Measurements from ENCODE around the gene PLA2G4A. TPM values are rescaled to one million over a fixed set of nuclear protein-coding genes. Genes with fewer than 3 reads are reported as not detected.
A peak's percentile ranks its signal among the peaks of the same experiment; 100 is the strongest.

PLA2G4A gene
- total RNA-seq, 1 experiment from 2014 or later, result 2.0 TPM

DNA sequence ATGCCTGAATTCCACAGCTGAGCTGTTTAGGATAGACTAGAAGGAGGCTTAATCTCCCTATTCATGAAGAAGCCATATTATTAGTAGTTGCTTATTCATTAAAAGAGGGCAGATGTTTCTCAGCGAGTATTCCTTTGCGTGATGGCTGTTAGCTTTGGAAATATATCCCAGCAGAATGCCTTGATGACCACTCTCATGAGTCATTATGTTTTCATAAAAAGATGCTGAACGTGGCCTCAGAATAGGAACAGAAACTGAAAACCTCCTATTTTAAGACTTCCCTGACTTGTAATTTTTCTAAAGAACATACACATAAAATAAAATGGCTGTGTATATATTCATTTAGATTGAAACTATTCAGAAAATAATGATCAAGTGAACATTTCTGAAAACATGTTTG lies 9.6 kb upstream of the PLA2G4A start:
- CTCF ChIA-PET, result no interaction called here
- intact Hi-C loops (cut with micrococcal nuclease; ENCODE audit: unreplicated experiment), result no loop called here
- Histone ChIP-seq H3K4me3 (ENCODE audit: low read depth, low read length) (no peak overlapping the region), H3K36me3 (ENCODE audit: control insufficient read depth, insufficient read depth, low read length) (no peaks in the 10 kb centered on the region), H3K27me3 (replicated peaks; ENCODE audit: control insufficient read depth, insufficient read depth, low read length) (no peaks in the 10 kb centered on the region), H3K9me3 (no peaks in the 10 kb centered on the region), H3K4me1 (no peaks in the 10 kb centered on the region)
- DNase-seq, result no peak
- Mint-ChIP-seq H3K9me3 (ENCODE audit: unreplicated experiment) (no peaks in the 10 kb centered on the region), H3K27me3 (ENCODE audit: insufficient read depth, unreplicated experiment) (peaks cover 14% of the 10 kb centered on the region), H3K27ac (ENCODE audit: unreplicated experiment) (no peak overlapping the region), H3K36me3 (ENCODE audit: insufficient read depth, unreplicated experiment) (no peaks in the 10 kb centered on the region), H3K4me3 (ENCODE audit: unreplicated experiment) (no peak overlapping the region), H3K4me1 (ENCODE audit: low read depth, unreplicated experiment) (no peaks in the 10 kb centered on the region)
- TF ChIP-seq, protein P1, sequence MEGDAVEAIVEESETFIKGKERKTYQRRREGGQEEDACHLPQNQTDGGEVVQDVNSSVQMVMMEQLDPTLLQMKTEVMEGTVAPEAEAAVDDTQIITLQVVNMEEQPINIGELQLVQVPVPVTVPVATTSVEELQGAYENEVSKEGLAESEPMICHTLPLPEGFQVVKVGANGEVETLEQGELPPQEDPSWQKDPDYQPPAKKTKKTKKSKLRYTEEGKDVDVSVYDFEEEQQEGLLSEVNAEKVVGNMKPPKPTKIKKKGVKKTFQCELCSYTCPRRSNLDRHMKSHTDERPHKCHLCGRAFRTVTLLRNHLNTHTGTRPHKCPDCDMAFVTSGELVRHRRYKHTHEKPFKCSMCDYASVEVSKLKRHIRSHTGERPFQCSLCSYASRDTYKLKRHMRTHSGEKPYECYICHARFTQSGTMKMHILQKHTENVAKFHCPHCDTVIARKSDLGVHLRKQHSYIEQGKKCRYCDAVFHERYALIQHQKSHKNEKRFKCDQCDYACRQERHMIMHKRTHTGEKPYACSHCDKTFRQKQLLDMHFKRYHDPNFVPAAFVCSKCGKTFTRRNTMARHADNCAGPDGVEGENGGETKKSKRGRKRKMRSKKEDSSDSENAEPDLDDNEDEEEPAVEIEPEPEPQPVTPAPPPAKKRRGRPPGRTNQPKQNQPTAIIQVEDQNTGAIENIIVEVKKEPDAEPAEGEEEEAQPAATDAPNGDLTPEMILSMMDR (IDR thresholded peaks at IDR 0.05; ENCODE audit: insufficient read depth in 1 of 2, low read depth in 1 of 2, low read length in 1 of 2, severe bottlenecking in 1 of 2, unreplicated experiment in 1 of 2), result no peak
- no TSS peak for BruUV-seq (replicated peaks)
- POLR2A ChIA-PET, result no interaction called here

DNA sequence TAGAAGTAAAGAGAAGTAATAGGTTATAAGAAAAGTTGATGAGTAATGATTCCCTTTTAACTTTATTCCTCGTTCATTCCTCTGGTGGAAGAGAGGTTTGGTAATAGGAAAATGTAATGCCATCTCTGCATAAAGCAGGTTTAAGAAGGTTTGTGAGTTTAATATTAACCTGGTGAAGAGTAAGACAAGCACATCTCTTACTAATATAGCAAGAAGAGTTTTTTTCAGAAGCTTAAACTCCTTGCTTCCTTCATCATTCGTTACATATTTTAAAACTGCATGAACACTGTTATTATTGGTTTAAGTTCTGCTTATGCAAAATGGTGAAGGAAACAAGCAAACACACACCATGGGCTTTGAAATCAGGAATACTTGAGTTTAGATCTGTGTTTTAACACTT lies 9.2 kb upstream of the PLA2G4A start:
- Mint-ChIP-seq H3K9me3 (ENCODE audit: unreplicated experiment) (no peaks in the 10 kb centered on the region), H3K36me3 (ENCODE audit: insufficient read depth, unreplicated experiment) (no peaks in the 10 kb centered on the region), H3K4me1 (ENCODE audit: low read depth, unreplicated experiment) (no peaks in the 10 kb centered on the region), H3K27me3 (ENCODE audit: insufficient read depth, unreplicated experiment) (peaks cover 13% of the 10 kb centered on the region), H3K27ac (ENCODE audit: unreplicated experiment) (no peak overlapping the region), H3K4me3 (ENCODE audit: unreplicated experiment) (no peak overlapping the region)
- no peak for DNase-seq
- no peak overlapping the region for H3K4me3 ChIP-seq (ENCODE audit: low read depth, low read length)
- no peaks in the 10 kb centered on the region for H3K27me3 ChIP-seq (replicated peaks; ENCODE audit: control insufficient read depth, insufficient read depth, low read length)
- no peaks in the 10 kb centered on the region for H3K4me1 ChIP-seq
- intact Hi-C loops (cut with micrococcal nuclease; ENCODE audit: unreplicated experiment), result no loop called here
- ChIA-PET CTCF (no interaction called here), POLR2A (no interaction called here)
- BruUV-seq (replicated peaks), result no TSS peak
- H3K36me3 ChIP-seq (ENCODE audit: control insufficient read depth, insufficient read depth, low read length), result no peaks in the 10 kb centered on the region
- H3K9me3 ChIP-seq, result no peaks in the 10 kb centered on the region
- TF ChIP-seq, protein P1 (IDR thresholded peaks at IDR 0.05; ENCODE audit: insufficient read depth in 1 of 2, low read depth in 1 of 2, low read length in 1 of 2, severe bottlenecking in 1 of 2, unreplicated experiment in 1 of 2), result no peak

DNA sequence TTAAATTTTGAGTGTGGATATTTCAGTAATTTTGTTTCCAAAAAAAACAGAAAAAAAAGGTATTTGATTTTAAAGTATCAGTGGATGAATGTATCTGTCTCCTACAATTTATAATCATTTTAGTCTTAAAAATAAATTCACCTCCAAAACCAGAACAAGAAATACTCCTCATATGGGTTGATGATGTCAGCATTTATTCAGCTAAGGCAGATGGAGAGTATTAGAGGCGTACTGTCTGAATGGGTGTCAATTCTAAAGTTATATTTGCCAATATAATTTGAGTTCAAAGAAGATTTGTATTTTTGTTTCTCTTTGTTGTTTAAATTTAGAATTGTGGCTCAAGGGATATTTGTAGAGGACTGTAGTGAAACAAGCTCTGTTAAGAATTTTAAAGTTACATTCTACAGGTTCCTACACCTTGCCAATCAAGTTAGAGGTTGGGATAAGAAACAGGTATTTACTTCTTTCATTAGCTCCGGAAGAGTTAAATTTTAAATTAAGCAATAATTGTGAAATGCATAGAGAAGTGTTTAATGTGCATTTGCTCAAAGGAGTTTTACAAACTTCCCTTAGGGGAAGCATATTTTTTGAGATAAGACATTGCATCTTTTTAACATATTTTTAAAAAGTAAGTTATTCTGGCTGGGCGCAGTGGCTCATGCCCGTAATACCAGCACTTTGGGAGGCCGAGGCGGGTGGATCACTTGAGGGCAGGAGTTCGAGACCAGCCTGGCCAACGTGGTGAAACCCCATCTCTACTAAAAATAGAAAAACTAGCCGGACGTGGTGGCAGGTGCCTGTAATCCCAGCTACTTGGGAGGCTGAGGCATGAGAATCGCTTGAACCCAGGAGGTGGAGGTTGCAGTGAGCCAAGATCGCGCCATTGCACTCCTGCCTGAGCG lies 1.2 kb downstream of the PLA2G4A start:
- H3K27me3 Mint-ChIP-seq (ENCODE audit: insufficient read depth, unreplicated experiment), result peaks cover 4% of the 10 kb centered on the region
- no peak for DNase-seq
- intact Hi-C loops (cut with micrococcal nuclease; ENCODE audit: unreplicated experiment), result loop anchor here (1.0 to 5.0 kb wide), 3 partner anchors 11 to 157 kb away; no protein-coding TSS in a partner anchor
- Histone ChIP-seq H3K27me3 (replicated peaks; ENCODE audit: control insufficient read depth, insufficient read depth, low read length) (no peaks in the 10 kb centered on the region), H3K36me3 (ENCODE audit: control insufficient read depth, insufficient read depth, low read length) (no peaks in the 10 kb centered on the region), H3K9me3 (no peaks in the 10 kb centered on the region), H3K4me3 (ENCODE audit: low read depth, low read length) (no peak overlapping the region), H3K4me1 (no peaks in the 10 kb centered on the region)
- no TSS peak for BruUV-seq (replicated peaks)
- H3K4me3 Mint-ChIP-seq (ENCODE audit: unreplicated experiment), result peak overlapping the region; percentile 89
- no peak overlapping the region for H3K27ac Mint-ChIP-seq (ENCODE audit: unreplicated experiment)
- ChIA-PET CTCF (interaction anchor here (0.9 kb wide), 1 partner anchor 107 kb away, joined by 3 read pairs; no protein-coding TSS in a partner anchor), POLR2A (no interaction called here)
- TF ChIP-seq, protein P1 (IDR thresholded peaks at IDR 0.05; ENCODE audit: insufficient read depth in 1 of 2, low read depth in 1 of 2, low read length in 1 of 2, severe bottlenecking in 1 of 2, unreplicated experiment in 1 of 2), result no peak
- peaks cover 6% of the 10 kb centered on the region for H3K4me1 Mint-ChIP-seq (ENCODE audit: low read depth, unreplicated experiment)
- H3K36me3 Mint-ChIP-seq (ENCODE audit: insufficient read depth, unreplicated experiment), result no peaks in the 10 kb centered on the region
- H3K9me3 Mint-ChIP-seq (ENCODE audit: unreplicated experiment), result no peaks in the 10 kb centered on the region
